ENCODE measurements around the gene TBC1D19. TPM values are rescaled to one million over a fixed set of nuclear protein-coding genes. Genes with fewer than 3 reads are reported as not detected.

The TBC1D19 gene
- total RNA-seq, 1 experiment from 2014 or later, result 54.9 TPM

- no peak for DNase-seq (ENCODE audit: extremely low read depth, low read depth)
Measured at GRCh38 chr4:26727844-26728243, 144.0 kb downstream of the TBC1D19 start.

GRCh38 chr4:26729027-26729426 lies 145.1 kb downstream of the TBC1D19 start:
- no peak for DNase-seq (ENCODE audit: extremely low read depth, low read depth)

- no peak for DNase-seq (ENCODE audit: extremely low read depth, low read depth)
Measured at GRCh38 chr4:26729547-26729946, 145.7 kb downstream of the TBC1D19 start.

- no peak for DNase-seq (ENCODE audit: extremely low read depth, low read depth)
Measured at GRCh38 chr4:26731351-26732035, 147.6 kb downstream of the TBC1D19 start.

GRCh38 chr4:26732356-26732755 lies 148.5 kb downstream of the TBC1D19 start:
- DNase-seq (ENCODE audit: extremely low read depth, low read depth), result no peak

GRCh38 chr4:26736621-26737020 lies 152.7 kb downstream of the TBC1D19 start:
- DNase-seq (ENCODE audit: extremely low read depth, low read depth), result no peak

DNA sequence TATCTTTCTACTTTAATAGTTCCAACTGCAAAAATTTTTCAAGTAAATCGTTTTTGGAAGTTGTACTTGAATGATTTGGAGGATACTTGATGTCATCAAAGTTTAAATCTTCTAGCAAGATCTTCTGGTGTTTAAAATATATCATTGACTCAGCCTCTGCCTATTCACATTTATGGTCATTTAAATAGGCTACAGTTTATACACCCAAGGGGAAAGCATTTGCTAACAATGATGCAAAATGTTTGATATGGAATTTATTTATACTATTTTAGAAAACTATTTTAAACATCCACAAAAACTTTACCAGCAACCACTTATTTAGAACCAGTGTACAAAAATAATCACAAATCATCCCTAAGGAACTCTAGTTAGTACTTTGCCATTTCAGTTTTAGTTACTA lies 153.5 kb downstream of the TBC1D19 start:
- no peak for DNase-seq (ENCODE audit: extremely low read depth, low read depth)

DNA sequence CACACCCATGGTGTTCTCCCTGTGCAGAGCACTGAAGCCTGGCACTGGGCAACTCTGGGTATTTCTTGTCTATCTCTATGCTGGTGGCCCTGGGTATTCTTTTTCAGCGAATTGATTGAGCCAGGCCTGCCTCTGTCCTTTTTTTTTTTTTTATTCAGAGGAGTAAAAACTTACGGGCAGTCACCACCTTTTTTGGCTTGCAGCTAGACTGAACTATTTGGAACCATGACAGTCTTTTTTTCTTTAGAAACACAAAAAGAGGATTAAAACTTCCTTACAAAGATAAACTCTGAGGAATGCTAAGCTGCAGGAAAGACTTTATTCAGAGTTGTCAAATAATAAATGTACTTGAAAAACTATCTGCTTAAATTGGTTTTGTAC lies 157.6 kb downstream of the TBC1D19 start:
- DNase-seq (ENCODE audit: extremely low read depth, low read depth), result no peak

GRCh38 chr4:26746802-26747213 lies 162.9 kb downstream of the TBC1D19 start:
- no peak for DNase-seq (ENCODE audit: extremely low read depth, low read depth)

GRCh38 chr4:26748811-26749210 lies 164.9 kb downstream of the TBC1D19 start:
- no peak for DNase-seq (ENCODE audit: extremely low read depth, low read depth)

GRCh38 chr4:26749867-26750266 lies 166.0 kb downstream of the TBC1D19 start:
- DNase-seq (ENCODE audit: extremely low read depth, low read depth), result no peak

- no peak for DNase-seq (ENCODE audit: extremely low read depth, low read depth)
Measured at GRCh38 chr4:26751004-26751403, 167.1 kb downstream of the TBC1D19 start.

- DNase-seq (ENCODE audit: extremely low read depth, low read depth), result no peak
Measured at GRCh38 chr4:26751838-26752237, 168.0 kb downstream of the TBC1D19 start.

GRCh38 chr4:26753187-26753586 lies 169.3 kb downstream of the TBC1D19 start:
- DNase-seq (ENCODE audit: extremely low read depth, low read depth), result no peak

DNA sequence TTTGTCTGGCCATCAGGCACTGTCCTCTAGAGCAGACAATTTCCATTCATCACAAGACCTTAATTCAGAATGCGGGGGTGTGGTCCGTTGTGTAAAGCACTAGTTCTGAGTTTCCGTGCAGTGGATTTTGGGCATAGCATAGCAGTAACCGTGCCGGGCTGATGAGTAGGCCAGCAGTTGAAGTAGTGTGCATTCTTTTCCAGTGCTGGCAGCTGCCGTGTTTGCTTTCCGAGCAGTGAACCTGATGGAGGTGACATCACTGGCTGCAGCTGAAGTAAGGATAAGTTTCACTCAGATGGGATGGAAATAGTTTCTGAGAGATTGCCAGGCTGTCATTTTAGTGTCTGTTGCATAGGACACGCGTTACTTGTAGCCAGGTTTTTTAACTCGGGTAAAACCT lies 169.7 kb downstream of the TBC1D19 start:
- no peak for DNase-seq (ENCODE audit: extremely low read depth, low read depth)

DNA sequence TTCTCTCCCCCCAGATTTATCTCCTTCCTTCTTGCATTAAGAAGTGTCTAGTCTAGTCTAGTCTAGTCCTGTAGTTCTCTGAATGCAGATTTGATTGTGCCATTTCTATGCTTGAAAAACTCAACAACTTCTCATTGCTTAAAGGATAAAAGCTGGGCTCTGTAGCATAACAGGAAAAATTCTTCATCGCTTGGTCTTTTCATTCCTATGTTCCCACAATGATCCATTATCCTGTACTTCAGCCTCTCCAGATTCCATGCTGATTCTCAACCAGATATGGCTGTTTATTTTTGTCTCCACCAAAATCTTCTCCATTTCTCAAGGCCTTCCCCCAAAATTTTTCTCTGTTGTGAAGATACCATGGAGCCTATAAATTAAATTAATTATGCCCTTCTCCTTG lies 173.9 kb downstream of the TBC1D19 start:
- DNase-seq (ENCODE audit: extremely low read depth, low read depth), result no peak

- DNase-seq (ENCODE audit: extremely low read depth, low read depth), result no peak
Measured at GRCh38 chr4:26758899-26759298, 175.0 kb downstream of the TBC1D19 start.

DNA sequence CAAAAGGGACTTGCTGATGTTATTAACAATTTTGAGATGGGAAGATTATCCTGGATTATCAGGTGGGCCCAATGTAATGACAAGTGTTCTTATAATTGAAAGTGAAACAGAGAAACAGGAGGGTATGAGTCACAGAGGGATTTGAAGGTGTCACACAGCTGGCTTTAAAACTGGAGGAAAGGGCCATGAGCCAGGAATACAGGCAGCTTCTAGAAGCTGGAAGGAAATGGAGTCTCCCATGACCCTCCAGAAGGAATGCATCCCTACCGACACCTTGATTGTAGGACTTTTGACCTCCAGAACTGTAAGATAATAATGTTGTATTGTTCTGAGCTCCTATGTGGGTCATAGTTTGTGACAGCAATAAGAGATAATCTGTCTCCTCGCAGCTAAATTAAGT lies 178.8 kb downstream of the TBC1D19 start:
- no peak for DNase-seq (ENCODE audit: extremely low read depth, low read depth)

DNA sequence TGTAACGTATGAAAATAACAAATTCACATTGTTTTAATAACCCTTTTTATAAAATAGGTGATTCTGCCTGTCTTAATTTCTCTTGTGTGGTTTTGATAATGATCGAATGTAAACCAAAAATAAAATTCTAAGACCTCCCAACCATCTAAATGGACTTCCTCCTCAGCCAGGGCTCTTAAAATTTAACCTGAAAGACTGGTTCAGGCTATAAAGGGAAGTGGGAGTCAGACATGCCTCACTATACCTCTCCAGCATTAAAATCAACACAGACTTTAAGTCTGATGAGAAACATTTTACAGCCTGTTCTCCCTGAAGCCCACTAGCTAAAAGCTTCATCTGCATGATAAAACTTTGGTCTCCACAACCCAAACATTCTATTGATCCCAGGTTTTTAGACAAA lies 179.2 kb downstream of the TBC1D19 start:
- no peak for DNase-seq (ENCODE audit: extremely low read depth, low read depth)

- no peak for DNase-seq (ENCODE audit: extremely low read depth, low read depth)
Measured at GRCh38 chr4:26763648-26764047, 179.8 kb downstream of the TBC1D19 start.

DNA sequence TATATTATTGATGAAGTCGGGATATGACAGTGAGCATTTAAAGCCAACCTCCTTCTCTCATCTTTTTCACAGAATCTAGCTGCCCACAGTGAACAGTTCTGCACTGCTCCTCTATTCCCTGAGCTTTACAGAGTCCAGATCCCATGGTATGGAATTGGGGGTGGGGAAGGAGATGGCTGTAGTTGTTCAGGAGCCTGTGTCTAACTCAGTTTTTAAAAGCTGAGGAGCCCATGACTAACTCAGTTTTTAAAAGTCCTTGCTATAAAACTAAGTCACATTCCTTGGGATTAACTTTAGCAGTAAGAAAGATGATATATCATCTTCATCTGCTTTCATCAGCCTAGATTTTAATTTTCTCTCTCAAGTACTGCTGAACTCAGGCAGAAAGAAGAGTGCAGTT lies 180.3 kb downstream of the TBC1D19 start:
- DNase-seq (ENCODE audit: extremely low read depth, low read depth), result no peak

GRCh38 chr4:26765515-26765914 lies 181.6 kb downstream of the TBC1D19 start:
- DNase-seq (ENCODE audit: extremely low read depth, low read depth), result no peak

- DNase-seq (ENCODE audit: extremely low read depth, low read depth), result no peak
Measured at GRCh38 chr4:26766141-26766540, 182.3 kb downstream of the TBC1D19 start.
